ENCODE results near the gene MLH3. TPM values are rescaled to one million over a fixed set of nuclear protein-coding genes. Genes with fewer than 3 reads are reported as not detected.

The MLH3 gene
- total and polyA plus RNA-seq, 10 of the 15 experiments (the other 5 are each of a cell fraction or from before 2014, with no cell fraction given): 12.6 to 31.2 (median 19.6) TPM

GRCh38 chr14:74977901-74978385 is 73.3 kb downstream of the MLH3 start:
- no peak for TF ChIP-seq FOXK2 (IDR thresholded peaks at IDR 0.05)
- no peak for TF ChIP-seq MEF2B (IDR thresholded peaks at IDR 0.05; ENCODE audit: partially characterized antibody, poor library complexity, severe bottlenecking)
- no peak for TF ChIP-seq IRF5 (IDR thresholded peaks at IDR 0.05; ENCODE audit: borderline replicate concordance)
- TF ChIP-seq ESRRA (IDR thresholded peaks at IDR 0.05; ENCODE audit: low read length): no peak
- TF ChIP-seq HDAC2 (IDR thresholded peaks at IDR 0.05): no peak
- no peak for TF ChIP-seq FOXM1 (IDR thresholded peaks at IDR 0.05; ENCODE audit: low read depth, low read length)
- no peak for TF ChIP-seq MXI1 (IDR thresholded peaks at IDR 0.05; ENCODE audit: low read depth, low read length)
- no peak for TF ChIP-seq NBN (IDR thresholded peaks at IDR 0.05)
- TF ChIP-seq NFYA (IDR thresholded peaks at IDR 0.05; ENCODE audit: borderline replicate concordance, low read depth, low read length): no peak
- TF ChIP-seq MYB (IDR thresholded peaks at IDR 0.05; ENCODE audit: borderline replicate concordance, low read depth, low read length): no peak
- no peak for TF ChIP-seq ZNF24 (IDR thresholded peaks at IDR 0.05)
- TF ChIP-seq CBX3 (IDR thresholded peaks at IDR 0.05; ENCODE audit: borderline replicate concordance, low read depth): no peak
- Histone ChIP-seq H2AFZ (ENCODE audit: control insufficient read depth, low read depth, low read length) (no peak overlapping the region), H3K9ac (ENCODE audit: control insufficient read depth, insufficient read depth, low read length) (no peak overlapping the region), H3K4me2 (ENCODE audit: control insufficient read depth, insufficient read depth) (no peak overlapping the region), H3K4me1 (ENCODE audit: control insufficient read depth, insufficient read depth, low read length) (peaks cover 5% of the 10 kb centered on the region; the same call in 1 of the 2 replicates), H3K79me2 (ENCODE audit: control insufficient read depth, insufficient read depth, low read length) (no peaks in the 10 kb centered on the region), H3K36me3 (ENCODE audit: control insufficient read depth in 2 of 2, insufficient read depth in 2 of 2, low read length in 1 of 2) (no peaks in the 10 kb centered on the region), H3K27ac (ENCODE audit: control insufficient read depth, insufficient read depth) (no peak overlapping the region), H4K20me1 (ENCODE audit: control insufficient read depth, insufficient read depth) (no peaks in the 10 kb centered on the region), H3K9me3 (replicated peaks; ENCODE audit: control insufficient read depth, insufficient read depth, low read length) (no peaks in the 10 kb centered on the region), H3K4me3 (no peak overlapping the region), H3K27me3 (replicated peaks in 1 of 2; ENCODE audit: control insufficient read depth in 2 of 2, insufficient read depth in 2 of 2, low read length in 1 of 2) (no peaks in the 10 kb centered on the region; a peak in 1 of 4 replicates)
- RAD21 ChIA-PET (ENCODE audit: unreplicated experiment): no interaction called here
- SMC1A ChIA-PET (ENCODE audit: uncharacterized antibody, unreplicated experiment): no interaction called here
- DNase-seq (ENCODE audit: low read depth, low spot score): no peak
- FAIRE-seq: no peak
- BruUV-seq (replicated peaks): no TSS peak
- CTCF ChIA-PET: no interaction called here
- WGBS (ENCODE audit: insufficient coverage, insufficient replicate concordance, low lambda C conversion rate, missing lambda C conversion rate): 17% methylated on average over 6 of the region's 6 CpGs
- POLR2A ChIA-PET: interaction anchor here (0.6 kb wide), 1 partner anchor 146 kb away, joined by 3 read pairs; no protein-coding TSS in a partner anchor
- in situ Hi-C loops (cut with MboI) (no loop called here), intact Hi-C loops (cut with micrococcal nuclease; ENCODE audit: unreplicated experiment) (no loop called here)
- ATAC-seq: no peak
